ENCODE results near the gene PLN.

Gene PLN

GRCh38 chr6:118542184-118542952, 5.7 kb upstream of the PLN start:
- DNase-seq, result no peak

GRCh38 chr6:118544105-118544504, 4.0 kb upstream of the PLN start:
- no peak for DNase-seq

- DNase-seq, result no peak
Measured at GRCh38 chr6:118546164-118546879, 1.8 kb upstream of the PLN start.

GRCh38 chr6:118546880-118547218, 1.2 kb upstream of the PLN start:
- DNase-seq, result no peak

- DNase-seq, result no peak
Measured at GRCh38 chr6:118548613-118549012, 517 bp downstream of the PLN start.

- peak; percentile 49 for DNase-seq
Measured at GRCh38 chr6:118551063-118552053, 3.3 kb downstream of the PLN start.

- DNase-seq, result no peak
Measured at GRCh38 chr6:118553132-118553531, 5.0 kb downstream of the PLN start.

- DNase-seq, result no peak
Measured at GRCh38 chr6:118554698-118555097, 6.6 kb downstream of the PLN start.

GRCh38 chr6:118558464-118559217, 10.5 kb downstream of the PLN start:
- DNase-seq, result no peak

GRCh38 chr6:118559659-118560058, 11.6 kb downstream of the PLN start:
- no peak for DNase-seq

GRCh38 chr6:118562248-118562647, 14.2 kb downstream of the PLN start:
- no peak for DNase-seq

GRCh38 chr6:118562959-118563358, 14.9 kb downstream of the PLN start:
- DNase-seq, result no peak

- peak; percentile 29 for DNase-seq
Measured at GRCh38 chr6:118565311-118565960, 17.3 kb downstream of the PLN start.

- no peak for DNase-seq
Measured at GRCh38 chr6:118567974-118568373, 19.9 kb downstream of the PLN start.

- DNase-seq, result no peak
Measured at GRCh38 chr6:118569498-118569897, 21.4 kb downstream of the PLN start.

- no peak for DNase-seq
Measured at GRCh38 chr6:118571121-118571520, 23.0 kb downstream of the PLN start.

- DNase-seq, result no peak
Measured at GRCh38 chr6:118574051-118574865, 26.2 kb downstream of the PLN start.

GRCh38 chr6:118577972-118578371, 29.9 kb downstream of the PLN start:
- DNase-seq, result no peak

GRCh38 chr6:118578617-118579016, 30.5 kb downstream of the PLN start:
- no peak for DNase-seq

- no peak for DNase-seq
Measured at GRCh38 chr6:118579786-118580185, 31.7 kb downstream of the PLN start.
